Ectodermal cell (in vitro differentiated cells): ENCODE results near the gene GADD45G. TPM values are rescaled to one million over a fixed set of nuclear protein-coding genes. Genes with fewer than 3 reads are reported as not detected.

Source experiments
- H3K27ac ChIP-seq: 2 replicates; pipeline ENCODE4 v1.7.0; 2013; ENCODE audit warnings: mild to moderate bottlenecking, low read depth, low read length; ENCODE audit not compliant: insufficient read depth, poor library complexity, severe bottlenecking
- H3K27me3 ChIP-seq: 2 replicates; pipeline ENCODE4 v1.7.0; 2013; ENCODE audit warnings: mild to moderate bottlenecking, low read length; ENCODE audit not compliant: insufficient read depth, control insufficient read depth, poor library complexity, severe bottlenecking
- H3K36me3 ChIP-seq: one replicate; pipeline ENCODE4 v1.7.0; 2013; ENCODE audit warnings: low read length; ENCODE audit not compliant: control insufficient read depth, insufficient read depth
- H3K4me1 ChIP-seq: one replicate; pipeline ENCODE4 v1.7.0; 2013; ENCODE audit warnings: low read length; ENCODE audit not compliant: control insufficient read depth, insufficient read depth
- H3K4me3 ChIP-seq: 2 replicates; pipeline ENCODE4 v1.7.0; 2013; ENCODE audit warnings: low read depth, low read length, control low read depth; ENCODE audit not compliant: insufficient read depth
- H3K9me3 ChIP-seq: 2 replicates; pipeline ENCODE4 v1.7.0; 2013; ENCODE audit warnings: mild to moderate bottlenecking, low read length, moderate library complexity; ENCODE audit not compliant: control insufficient read depth
- WGBS, 2 experiments: methylation state at CpG; one replicate each; pipeline ENCODE4 v1.1.7; 2013; ENCODE audit warnings: missing lambda C conversion rate in 2 of 2; 5-methylcytosine and 5-hydroxymethylcytosine counted together
- polyA plus RNA-seq, 4 experiments: library from polyadenylated mRNA; stranded (reverse); fragments of 50-300 nt; gene quantifications; one replicate each; pipeline ENCODE4 v1.2.3, GENCODE V29; 2013

GADD45G gene, protein sequence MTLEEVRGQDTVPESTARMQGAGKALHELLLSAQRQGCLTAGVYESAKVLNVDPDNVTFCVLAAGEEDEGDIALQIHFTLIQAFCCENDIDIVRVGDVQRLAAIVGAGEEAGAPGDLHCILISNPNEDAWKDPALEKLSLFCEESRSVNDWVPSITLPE
- 4.9 TPM for polyA plus RNA-seq (2013, experiment 1 of 4)
- 6.3 TPM for polyA plus RNA-seq (2013, experiment 2 of 4)
- 11.9 TPM for polyA plus RNA-seq (2013, experiment 3 of 4)
- 12.2 TPM for polyA plus RNA-seq (2013, experiment 4 of 4)

DNA sequence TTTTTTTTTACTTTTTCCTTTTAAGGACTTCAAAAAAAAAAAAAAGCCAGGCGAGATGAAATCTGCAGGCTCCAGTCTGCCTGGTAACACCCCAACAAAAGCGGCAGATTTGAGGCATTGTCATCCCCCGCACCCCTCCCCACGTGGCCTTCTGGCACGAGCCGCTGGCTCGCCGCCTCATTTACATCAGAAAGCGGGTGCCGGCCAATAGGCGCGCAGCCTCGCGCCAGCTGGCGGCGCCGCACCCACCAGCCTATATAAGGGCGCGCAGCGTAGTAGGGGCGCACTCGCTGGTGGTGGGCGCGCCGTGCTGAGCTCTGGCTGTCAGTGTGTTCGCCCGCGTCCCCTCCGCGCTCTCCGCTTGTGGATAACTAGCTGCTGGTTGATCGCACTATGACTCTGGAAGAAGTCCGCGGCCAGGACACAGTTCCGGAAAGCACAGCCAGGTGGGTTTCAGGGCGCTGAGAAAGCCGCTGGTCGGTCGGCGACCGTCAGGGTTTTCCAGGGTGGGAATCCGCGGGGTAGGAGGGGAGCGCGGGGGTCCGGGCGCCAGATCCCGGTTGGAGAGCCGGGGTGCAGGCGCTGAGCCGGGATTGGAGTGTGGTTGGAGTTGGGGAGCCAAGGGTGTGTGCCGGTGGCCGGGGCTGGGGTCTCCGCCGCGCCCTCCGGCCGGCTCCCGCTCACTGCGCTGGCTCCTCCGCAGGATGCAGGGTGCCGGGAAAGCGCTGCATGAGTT, at the start of gene GADD45G:
Gene GADD45G, plus strand, starts transcription at position 284 of the 736 bp plus-strand sequence. Its CDS starts 110 bp downstream, at position 394.
- Histone ChIP-seq H3K36me3 (no peaks in the 10 kb centered on the region), H3K27me3 (peaks cover 71% of the 10 kb centered on the region), H3K4me3 (peak within 1 kb of the TSS; percentile 50), H3K9me3 (no peaks in the 10 kb centered on the region), H3K27ac (peak within 1 kb of the TSS; percentile 74), H3K4me1 (peaks cover 19% of the 10 kb centered on the region)
- WGBS, 2 experiments: 0 to 1% methylated on average over 63 of the region's 63 CpGs

DNA sequence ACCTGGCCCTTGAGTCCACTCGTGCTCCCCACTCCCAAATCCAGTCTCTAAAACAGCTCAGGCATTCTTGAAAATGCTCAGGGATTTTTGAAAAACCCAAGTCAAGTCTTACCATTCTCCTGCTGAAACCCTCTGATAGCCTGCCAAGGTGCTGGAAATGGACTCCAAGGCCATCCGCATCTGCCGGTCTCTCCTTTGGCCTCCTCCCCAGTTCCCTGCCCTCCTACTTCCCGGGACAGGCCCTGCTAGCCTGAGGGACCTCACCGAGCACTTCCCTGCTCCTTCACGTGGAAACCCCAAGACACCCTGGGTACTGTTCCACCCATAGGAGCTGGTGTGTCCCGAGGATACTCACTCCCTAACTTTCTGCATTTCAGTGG, 49.8 kb upstream of the GADD45G start:
- H3K36me3 ChIP-seq: no peaks in the 10 kb centered on the region
- no peaks in the 10 kb centered on the region for H3K27me3 ChIP-seq
- 81 to 85% methylated on average over 7 of the region's 7 CpGs for WGBS, 2 experiments

DNA sequence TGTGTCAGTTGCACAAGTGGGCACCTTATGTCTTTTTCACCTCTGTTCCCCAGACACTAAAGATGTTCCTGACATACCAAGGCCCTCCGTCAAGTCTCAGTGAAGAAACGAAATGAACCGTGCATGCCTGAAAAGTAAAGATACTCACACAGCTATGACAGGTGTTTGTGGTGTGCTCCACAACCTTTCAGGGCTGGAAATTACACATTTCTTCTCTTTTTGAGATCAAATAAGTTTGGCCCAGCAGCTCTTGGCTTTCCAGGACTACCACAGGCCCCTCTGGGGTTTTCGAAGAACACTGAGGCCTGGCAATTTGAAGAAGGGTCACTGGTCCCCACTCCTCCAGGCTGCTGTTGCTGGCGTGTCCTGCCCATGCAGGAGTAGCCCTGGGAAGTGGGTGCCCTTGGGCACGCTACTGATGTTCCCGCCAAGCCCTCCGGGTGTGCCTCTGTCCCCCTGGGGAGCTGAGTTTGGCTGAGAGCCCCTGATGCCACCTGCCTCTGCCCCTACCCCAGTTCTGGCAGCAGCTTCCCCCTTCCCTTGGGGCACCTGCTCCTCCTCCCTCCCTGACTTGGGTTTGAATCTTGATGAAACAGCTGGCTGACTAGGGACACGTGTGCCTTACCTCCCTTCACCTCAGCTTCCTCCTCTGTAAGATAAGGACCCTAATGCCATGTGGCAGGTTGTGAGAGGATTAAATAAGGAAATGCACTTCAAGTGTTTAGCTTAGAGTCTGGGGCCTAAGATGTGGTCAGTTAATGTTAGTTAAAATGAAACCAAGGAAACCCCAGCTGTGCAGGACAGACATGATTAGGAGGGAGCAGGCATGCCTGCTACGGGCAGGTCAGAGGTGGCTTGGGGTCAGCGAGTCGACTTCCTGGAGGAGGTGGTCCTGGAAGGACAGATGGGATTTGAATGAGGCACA, 49.1 kb upstream of the GADD45G start:
- Histone ChIP-seq H3K4me1 (no peaks in the 10 kb centered on the region), H3K9me3 (no peaks in the 10 kb centered on the region), H3K4me3 (no peak overlapping the region), H3K27me3 (no peaks in the 10 kb centered on the region), H3K36me3 (no peaks in the 10 kb centered on the region), H3K27ac (no peak overlapping the region)
- WGBS, 2 experiments: 93 to 94% methylated on average over 12 of the region's 12 CpGs

More for the DNA sequence above, 49.8 kb upstream of the GADD45G start:
- H3K27ac ChIP-seq: no peak overlapping the region
- no peaks in the 10 kb centered on the region for H3K4me1 ChIP-seq
- H3K4me3 ChIP-seq: no peak overlapping the region
- H3K9me3 ChIP-seq: no peaks in the 10 kb centered on the region

DNA sequence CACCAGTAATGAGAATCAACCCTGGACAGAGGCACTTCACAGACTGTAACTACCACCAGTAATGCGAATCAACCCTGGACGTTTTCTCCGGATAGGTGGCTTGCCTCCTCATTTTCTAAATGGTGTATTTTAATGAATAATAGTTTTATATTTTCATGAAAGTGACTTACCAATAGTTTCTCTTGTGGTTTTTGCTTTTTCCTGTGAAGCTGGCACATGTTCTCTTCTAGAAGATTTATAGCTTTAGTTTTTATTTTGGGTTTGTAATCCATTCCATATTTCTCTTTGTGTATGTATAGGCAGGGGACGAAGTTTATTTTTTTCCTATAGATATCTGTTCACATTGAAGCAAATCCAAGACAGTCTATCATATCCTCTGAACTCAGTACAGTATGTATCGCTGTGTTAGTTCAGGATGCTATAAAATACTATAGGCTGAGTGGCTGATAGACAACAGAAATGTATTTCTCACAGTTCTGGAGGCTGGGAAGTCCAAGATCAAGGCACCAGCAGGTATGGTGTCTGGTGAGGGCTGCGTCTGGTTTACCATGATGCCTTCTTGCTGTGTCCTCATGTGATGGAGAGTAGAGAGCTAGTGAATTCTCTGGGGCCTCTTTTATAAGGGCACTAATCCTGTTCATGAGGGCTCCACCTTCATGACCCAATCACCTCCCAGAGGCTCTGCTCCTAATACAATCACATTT, 46.5 kb upstream of the GADD45G start:
- Histone ChIP-seq H3K36me3 (no peaks in the 10 kb centered on the region), H3K4me1 (no peaks in the 10 kb centered on the region), H3K4me3 (no peak overlapping the region), H3K27ac (no peak overlapping the region), H3K27me3 (no peaks in the 10 kb centered on the region), H3K9me3 (no peaks in the 10 kb centered on the region)
- 93 to 96% methylated on average over 2 to 5 of the region's 6 CpGs for WGBS, 2 experiments

DNA sequence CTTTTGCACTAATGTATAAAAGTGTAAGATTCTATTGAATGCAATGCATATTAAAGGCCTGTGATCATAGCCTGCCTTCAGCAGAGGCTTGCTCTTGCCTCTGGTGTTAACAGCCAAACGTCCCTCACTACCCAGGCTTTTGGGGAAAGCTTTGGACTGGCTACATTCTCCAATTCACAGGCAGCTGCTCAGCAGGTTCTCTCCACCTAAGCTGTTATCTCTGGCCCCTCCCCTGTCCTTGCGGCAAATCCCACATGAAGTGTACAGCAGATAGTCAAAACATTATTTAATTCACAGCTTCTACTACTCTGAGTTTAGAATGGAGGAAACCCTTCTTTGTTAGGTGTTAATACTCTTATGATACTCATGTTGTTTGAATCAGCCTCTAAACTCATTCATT, 45.9 kb upstream of the GADD45G start:
- no peaks in the 10 kb centered on the region for H3K4me1 ChIP-seq

DNA sequence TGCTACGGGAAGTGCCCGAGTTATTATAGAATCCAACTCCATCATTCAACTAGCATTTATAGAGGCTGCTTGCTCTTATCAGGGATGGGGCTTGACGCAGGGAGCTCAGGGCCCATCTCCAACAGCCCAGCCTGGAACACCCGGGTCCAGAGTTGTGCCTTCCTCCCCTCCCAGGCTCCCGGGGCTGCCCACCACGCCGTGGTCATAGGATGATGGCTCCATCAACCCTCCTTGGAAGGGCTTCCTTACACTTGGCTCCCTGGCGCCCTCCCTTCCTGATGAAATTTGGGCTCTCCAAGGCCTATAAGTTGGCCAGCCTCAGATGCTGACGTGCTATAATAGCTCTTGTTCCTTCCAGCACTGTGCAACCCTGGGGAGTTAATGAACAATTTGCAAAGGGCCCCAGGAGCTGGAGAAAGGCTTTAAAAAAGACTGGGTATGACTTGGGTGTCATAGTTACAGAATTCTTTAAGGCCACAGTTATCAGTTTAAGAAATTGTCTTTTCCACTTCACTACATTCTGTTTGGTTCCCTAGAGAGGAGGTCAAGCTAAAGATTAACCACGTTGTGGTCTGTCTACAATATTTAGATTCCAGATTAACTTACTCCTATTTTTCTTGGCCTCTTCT, 42.5 kb upstream of the GADD45G start:
- no peaks in the 10 kb centered on the region for H3K27me3 ChIP-seq
- no peak overlapping the region for H3K27ac ChIP-seq
- no peaks in the 10 kb centered on the region for H3K36me3 ChIP-seq
- no peak overlapping the region for H3K4me3 ChIP-seq
- no peaks in the 10 kb centered on the region for H3K4me1 ChIP-seq
- whole genome bisulfite sequencing, 2 experiments: 93% methylated on average over 10 of the region's 10 CpGs
- H3K9me3 ChIP-seq: no peaks in the 10 kb centered on the region

More for the DNA sequence above, 45.9 kb upstream of the GADD45G start:
- H3K27ac ChIP-seq: no peak overlapping the region
- no peak overlapping the region for H3K4me3 ChIP-seq
- H3K9me3 ChIP-seq: no peaks in the 10 kb centered on the region
- WGBS, 2 experiments: 85 to 93% methylated on average over 2 of the region's 2 CpGs
- H3K27me3 ChIP-seq: no peaks in the 10 kb centered on the region
- H3K36me3 ChIP-seq: no peaks in the 10 kb centered on the region

DNA sequence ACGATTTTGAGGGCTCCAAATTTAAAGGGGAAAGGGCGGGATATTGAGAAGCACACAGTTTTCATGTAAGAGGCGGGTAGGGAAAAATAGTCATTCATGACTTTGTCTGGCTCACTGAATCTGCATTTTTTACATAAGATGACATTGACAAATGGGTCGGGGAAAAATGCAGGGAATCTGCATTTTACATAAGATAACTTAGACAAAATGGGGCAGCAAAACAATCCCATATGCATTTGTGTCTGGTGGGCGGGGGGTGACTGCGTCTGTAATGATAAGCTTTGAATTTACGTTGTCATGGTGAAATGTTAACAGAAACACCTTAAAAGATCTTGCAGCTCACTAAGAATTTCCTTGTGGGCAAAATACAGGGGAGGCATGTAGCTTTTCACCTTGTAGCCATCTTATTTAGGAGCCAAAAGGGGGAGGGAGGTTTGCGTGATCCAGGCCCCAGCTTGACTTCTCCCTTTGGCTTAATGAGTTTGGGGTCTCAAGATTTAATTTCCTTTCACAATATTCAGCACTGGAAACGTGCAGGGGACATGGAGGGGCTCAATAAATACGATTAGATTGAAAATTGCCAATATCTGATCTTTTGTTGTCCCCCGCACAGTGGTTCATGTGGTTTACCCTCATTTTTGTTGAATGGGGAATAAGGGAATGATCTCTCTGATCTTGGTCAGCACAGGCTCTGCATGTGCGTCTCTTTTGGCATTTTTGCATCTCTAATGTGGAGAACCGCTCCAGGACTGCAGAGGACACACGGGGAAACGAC, 41.1 kb upstream of the GADD45G start:
- no peak overlapping the region for H3K27ac ChIP-seq
- no peaks in the 10 kb centered on the region for H3K27me3 ChIP-seq
- no peaks in the 10 kb centered on the region for H3K4me1 ChIP-seq
- H3K4me3 ChIP-seq: no peak overlapping the region
- 89 to 90% methylated on average over 15 of the region's 15 CpGs for WGBS, 2 experiments
- no peaks in the 10 kb centered on the region for H3K9me3 ChIP-seq
- H3K36me3 ChIP-seq: no peaks in the 10 kb centered on the region

DNA sequence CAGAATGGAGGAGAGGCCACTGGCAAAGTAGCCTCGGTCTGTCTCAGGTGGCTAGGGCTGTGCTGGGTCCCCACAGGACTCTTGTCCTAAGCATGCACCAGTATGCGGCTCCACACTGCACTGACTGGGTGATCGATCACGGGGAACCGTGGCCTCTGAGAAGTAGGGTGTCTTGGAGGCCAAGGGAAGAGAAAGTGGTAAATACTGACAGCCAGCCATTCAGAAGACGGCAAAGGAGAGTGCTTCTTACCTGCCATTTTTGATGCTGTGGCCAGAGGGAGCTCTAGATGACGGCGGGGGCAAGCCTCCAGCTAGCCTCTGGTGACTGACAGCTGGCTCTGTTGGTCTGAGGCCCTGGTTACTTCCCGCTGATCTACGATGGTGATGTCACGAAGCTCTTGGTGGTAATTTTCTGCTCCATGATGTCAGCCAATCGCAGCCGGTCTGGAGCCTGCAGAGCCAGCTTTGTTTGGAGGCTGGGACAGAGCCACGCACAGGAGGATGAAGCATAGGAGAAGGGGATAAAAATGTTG, 40.4 kb upstream of the GADD45G start:
- H3K27ac ChIP-seq: no peak overlapping the region
- no peaks in the 10 kb centered on the region for H3K27me3 ChIP-seq
- no peaks in the 10 kb centered on the region for H3K36me3 ChIP-seq
- WGBS, 2 experiments: 53 to 59% methylated on average over 14 of the region's 14 CpGs
- no peaks in the 10 kb centered on the region for H3K9me3 ChIP-seq
- H3K4me1 ChIP-seq: no peaks in the 10 kb centered on the region
- no peak overlapping the region for H3K4me3 ChIP-seq

DNA sequence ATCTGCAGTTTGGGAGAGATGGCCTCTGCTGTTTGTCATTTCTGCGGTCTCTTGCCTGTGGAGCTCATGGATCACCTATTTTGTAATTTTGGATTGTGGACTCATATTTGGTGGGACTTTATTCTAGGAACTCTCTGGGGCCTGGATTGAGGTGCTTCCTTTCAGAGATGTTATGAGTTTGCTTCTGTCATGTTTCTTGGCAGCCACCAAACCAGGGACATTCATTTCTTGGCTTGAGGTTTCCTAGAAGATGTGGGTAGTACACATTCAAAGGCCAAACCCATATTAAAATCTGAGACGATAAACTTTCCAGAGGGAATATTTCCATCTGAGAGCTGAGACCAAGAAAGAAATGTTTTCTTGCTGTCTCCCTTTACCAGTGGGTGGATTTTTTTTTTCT, 37.2 kb upstream of the GADD45G start:
- 96 to 100% methylated on average over 2 of the region's 2 CpGs for WGBS, 2 experiments
- Histone ChIP-seq H3K4me3 (no peak overlapping the region), H3K36me3 (no peaks in the 10 kb centered on the region), H3K4me1 (no peaks in the 10 kb centered on the region), H3K9me3 (no peaks in the 10 kb centered on the region), H3K27me3 (no peaks in the 10 kb centered on the region), H3K27ac (no peak overlapping the region)
